Activated B cell treated with CpG ODN at 0.5 μM for 24 hours (primary cell): ENCODE data around the gene LUC7L2. TPM values are rescaled to one million over a fixed set of nuclear protein-coding genes. Genes with fewer than 3 reads are reported as not detected.

Experiments used
- ATAC-seq: fragments of 200-7000 bp; cut with Tn5 transposase; one replicate; pipeline ENCODE4 v1.10.0; 2021; ENCODE audit warnings: low read depth, mild to moderate bottlenecking, moderate library complexity
- CTCF ChIA-PET: fragments of 350-600 bp; sonication (Branson Sonifier 250); formaldehyde crosslinking; loops from one replicate; lab custom pipeline; 2021; ENCODE audit warnings: antibody characterized with exemption; lab: Charles Lee
- POLR2A ChIA-PET: fragments of 350-600 bp; sonication (Branson Sonifier 250); formaldehyde crosslinking; loops from one replicate; lab custom pipeline; 2021; ENCODE audit warnings: antibody characterized with exemption; lab: Charles Lee
- DNase-seq: peaks from one replicate; pipeline ENCODE4 v3.0.0; 2022
- H3K27ac Mint-ChIP-seq: one replicate; pipeline ENCODE4 v1.8.0; 2020; ENCODE audit warnings: mixed read lengths
- H3K27me3 Mint-ChIP-seq: one replicate; pipeline ENCODE4 v1.8.0; 2021; ENCODE audit warnings: mixed read lengths
- H3K36me3 Mint-ChIP-seq: one replicate; pipeline ENCODE4 v1.8.0; 2021; ENCODE audit warnings: low read depth, mixed read lengths
- H3K4me1 Mint-ChIP-seq: one replicate; pipeline ENCODE4 v1.8.0; 2021; ENCODE audit warnings: mixed read lengths
- H3K4me3 Mint-ChIP-seq: one replicate; pipeline ENCODE4 v1.8.0; 2020; ENCODE audit warnings: mild to moderate bottlenecking, mixed read lengths
- H3K9me3 Mint-ChIP-seq: one replicate; pipeline ENCODE4 v1.8.0; 2020; ENCODE audit warnings: mixed read lengths
- intact Hi-C: fragments of 100-400 bp; cut with micrococcal nuclease; formaldehyde crosslinking; loops from one replicate; pipeline ENCODE4 v1.15.1; 2024
- total RNA-seq: library from RNA; stranded (reverse); gene quantifications from 2 replicates; pipeline ENCODE4 v1.2.3, GENCODE V29; 2022
- TF ChIP-seq, protein P1 (sequence below): fragments of 200-600 bp; IDR thresholded peaks from one replicate; pipeline ENCODE4 v1.8.0; 2022; ENCODE audit warnings: antibody characterized with exemption, mild to moderate bottlenecking

The LUC7L2 gene
- total RNA-seq, 1 donor from 2014 or later, result 118 TPM

DNA sequence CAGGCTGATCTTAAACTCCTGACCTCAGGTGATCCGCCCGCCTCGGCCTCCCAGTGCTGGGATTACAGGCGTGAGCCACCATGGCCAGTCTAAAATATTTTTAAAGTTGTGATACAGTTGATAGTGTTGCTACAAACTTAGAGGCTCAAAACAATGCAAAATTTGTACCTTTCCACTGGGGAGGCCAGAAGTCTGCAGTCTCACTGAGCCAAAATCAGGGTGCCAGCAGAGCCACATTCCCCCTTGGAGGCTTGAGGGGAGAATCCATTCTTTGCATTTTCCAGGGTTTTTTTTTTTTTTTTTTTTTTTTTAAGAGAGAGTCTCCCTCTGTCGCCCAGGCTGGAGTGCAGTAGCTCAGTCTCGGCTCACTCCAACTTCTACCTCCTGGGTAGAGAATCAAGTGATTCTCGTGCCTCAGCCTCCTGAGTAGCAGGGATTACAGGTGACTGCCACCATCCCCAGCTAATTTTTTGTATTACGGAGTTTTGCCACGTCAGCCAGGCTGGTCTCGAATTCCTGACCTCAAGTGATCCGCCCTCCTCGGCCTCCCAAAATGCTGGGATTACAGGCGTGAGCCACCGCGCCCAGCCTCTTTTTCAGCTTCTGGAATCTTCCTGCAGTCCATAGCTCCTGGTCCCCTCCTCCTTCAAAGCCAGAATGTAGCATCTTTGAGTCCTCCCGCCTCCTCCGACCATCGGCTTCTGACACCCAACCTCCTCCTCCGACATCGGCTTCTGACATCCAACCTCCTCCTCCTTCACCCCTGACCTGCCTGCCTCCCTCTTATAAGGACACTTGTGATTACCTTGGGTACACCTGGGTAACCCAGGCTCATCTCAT, 86.6 kb downstream of the LUC7L2 start:
- TF ChIP-seq, protein P1, sequence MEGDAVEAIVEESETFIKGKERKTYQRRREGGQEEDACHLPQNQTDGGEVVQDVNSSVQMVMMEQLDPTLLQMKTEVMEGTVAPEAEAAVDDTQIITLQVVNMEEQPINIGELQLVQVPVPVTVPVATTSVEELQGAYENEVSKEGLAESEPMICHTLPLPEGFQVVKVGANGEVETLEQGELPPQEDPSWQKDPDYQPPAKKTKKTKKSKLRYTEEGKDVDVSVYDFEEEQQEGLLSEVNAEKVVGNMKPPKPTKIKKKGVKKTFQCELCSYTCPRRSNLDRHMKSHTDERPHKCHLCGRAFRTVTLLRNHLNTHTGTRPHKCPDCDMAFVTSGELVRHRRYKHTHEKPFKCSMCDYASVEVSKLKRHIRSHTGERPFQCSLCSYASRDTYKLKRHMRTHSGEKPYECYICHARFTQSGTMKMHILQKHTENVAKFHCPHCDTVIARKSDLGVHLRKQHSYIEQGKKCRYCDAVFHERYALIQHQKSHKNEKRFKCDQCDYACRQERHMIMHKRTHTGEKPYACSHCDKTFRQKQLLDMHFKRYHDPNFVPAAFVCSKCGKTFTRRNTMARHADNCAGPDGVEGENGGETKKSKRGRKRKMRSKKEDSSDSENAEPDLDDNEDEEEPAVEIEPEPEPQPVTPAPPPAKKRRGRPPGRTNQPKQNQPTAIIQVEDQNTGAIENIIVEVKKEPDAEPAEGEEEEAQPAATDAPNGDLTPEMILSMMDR, result no peak
- H3K27ac Mint-ChIP-seq, result no peak overlapping the region
- CTCF ChIA-PET, result interaction anchor here (1.1 to 1.7 kb wide), 2 partner anchors 12 kb away, joined by 3 to 4 read pairs; no protein-coding TSS in a partner anchor

DNA sequence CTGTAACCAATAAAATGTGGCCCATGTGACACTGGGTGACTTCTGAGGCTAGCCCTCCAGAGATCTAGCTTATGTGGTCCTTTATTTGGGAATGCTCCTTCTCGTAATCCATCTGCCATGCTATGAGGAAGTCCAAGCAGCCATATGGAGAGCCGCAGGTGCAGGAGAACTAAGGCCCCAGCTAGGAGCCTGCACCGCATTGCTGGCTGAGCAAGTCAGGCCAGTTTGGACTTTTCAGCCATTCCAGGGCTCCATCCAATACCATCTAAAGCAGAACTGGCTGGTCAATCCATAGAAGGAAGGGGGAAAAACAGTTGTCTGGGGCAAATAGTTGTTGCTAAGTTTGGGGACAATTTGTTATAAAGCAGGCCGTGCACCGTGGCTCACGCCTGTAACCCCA, 91.2 kb downstream of the LUC7L2 start:
- TF ChIP-seq, protein P1, result no peak
- CTCF ChIA-PET, result no interaction called here
- ATAC-seq (no peak), DNase-seq (no peak)
- Mint-ChIP-seq H3K27me3 (no peaks in the 10 kb centered on the region), H3K36me3 (no peaks in the 10 kb centered on the region), H3K4me1 (no peaks in the 10 kb centered on the region), H3K9me3 (no peaks in the 10 kb centered on the region), H3K4me3 (no peak overlapping the region), H3K27ac (no peak overlapping the region)
- intact Hi-C loops, result no loop called here
- POLR2A ChIA-PET, result no interaction called here

More for the DNA sequence above, 86.6 kb downstream of the LUC7L2 start:
- Mint-ChIP-seq H3K4me3 (no peak overlapping the region), H3K27me3 (no peaks in the 10 kb centered on the region), H3K9me3 (no peaks in the 10 kb centered on the region), H3K4me1 (no peaks in the 10 kb centered on the region), H3K36me3 (no peaks in the 10 kb centered on the region)
- DNase-seq (no peak), ATAC-seq (no peak)
- POLR2A ChIA-PET, result no interaction called here
- intact Hi-C loops, result no loop called here

DNA sequence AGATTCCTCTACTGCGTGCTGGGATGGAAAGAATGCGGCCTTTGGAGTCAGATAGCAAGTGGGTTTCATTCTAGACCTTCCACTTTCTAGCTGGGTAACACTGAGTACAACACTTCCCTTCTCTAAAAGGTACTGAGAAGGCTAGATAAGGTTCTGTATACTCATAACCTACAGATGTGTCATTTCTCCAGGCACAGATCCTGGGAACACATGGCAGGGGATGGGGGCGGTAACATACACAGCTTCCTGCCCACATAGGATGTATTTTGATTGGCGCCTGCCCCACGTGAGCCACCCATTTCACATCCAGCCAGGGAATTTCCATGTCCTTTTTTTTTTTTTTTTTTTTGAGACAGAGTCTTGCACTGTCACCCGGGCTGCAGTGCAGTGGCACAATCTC, 91.9 kb downstream of the LUC7L2 start:
- Mint-ChIP-seq H3K4me3 (no peak overlapping the region), H3K27me3 (no peaks in the 10 kb centered on the region), H3K4me1 (no peaks in the 10 kb centered on the region), H3K36me3 (no peaks in the 10 kb centered on the region), H3K9me3 (no peaks in the 10 kb centered on the region), H3K27ac (no peak overlapping the region)
- CTCF ChIA-PET, result no interaction called here
- TF ChIP-seq, protein P1, result no peak
- POLR2A ChIA-PET, result no interaction called here
- DNase-seq (no peak), ATAC-seq (no peak)
- intact Hi-C loops, result no loop called here

DNA sequence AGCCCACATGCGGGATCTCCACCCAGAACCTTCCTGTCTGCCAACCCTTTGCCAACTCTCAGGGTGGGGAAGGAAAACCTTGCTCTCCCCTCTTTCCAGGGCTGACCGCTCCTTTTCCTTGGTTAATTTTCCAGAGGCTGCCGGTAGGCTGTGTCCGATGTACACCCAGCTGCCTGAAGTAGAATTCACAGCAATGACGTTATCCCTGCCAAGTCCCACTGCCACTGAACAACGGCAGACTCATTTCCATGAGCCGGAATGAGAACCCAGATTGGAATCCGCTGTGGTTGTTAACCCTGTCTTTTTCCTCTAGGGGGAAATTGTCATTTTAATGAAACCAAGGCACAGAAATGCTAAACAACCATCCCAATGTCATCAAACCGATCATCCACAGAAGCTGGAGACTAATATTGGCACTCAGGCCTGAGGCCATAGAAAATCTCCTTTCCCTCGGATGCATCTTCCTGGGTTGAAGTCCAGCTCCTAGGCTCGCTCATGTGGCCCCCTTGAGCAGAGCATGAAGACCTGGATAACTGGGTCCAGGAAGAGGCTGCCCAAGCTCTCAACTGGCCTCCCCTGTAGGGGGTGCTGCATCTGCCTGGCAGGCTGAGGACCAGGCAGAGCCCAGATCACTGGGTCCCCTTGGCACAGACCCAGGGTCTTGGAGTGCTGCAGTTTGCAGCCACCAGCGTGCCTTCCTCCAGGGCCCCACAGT, 93.4 kb downstream of the LUC7L2 start:
- H3K27me3 Mint-ChIP-seq, result no peaks in the 10 kb centered on the region
- H3K27ac Mint-ChIP-seq, result no peak overlapping the region
- CTCF ChIA-PET, result no interaction called here
- intact Hi-C loops, result no loop called here
- TF ChIP-seq, protein P1, result no peak
- H3K4me1 Mint-ChIP-seq, result no peaks in the 10 kb centered on the region
- no peak overlapping the region for H3K4me3 Mint-ChIP-seq
- no peak for DNase-seq
- no peaks in the 10 kb centered on the region for H3K36me3 Mint-ChIP-seq
- no peaks in the 10 kb centered on the region for H3K9me3 Mint-ChIP-seq
- no peak for ATAC-seq
- POLR2A ChIA-PET, result no interaction called here

DNA sequence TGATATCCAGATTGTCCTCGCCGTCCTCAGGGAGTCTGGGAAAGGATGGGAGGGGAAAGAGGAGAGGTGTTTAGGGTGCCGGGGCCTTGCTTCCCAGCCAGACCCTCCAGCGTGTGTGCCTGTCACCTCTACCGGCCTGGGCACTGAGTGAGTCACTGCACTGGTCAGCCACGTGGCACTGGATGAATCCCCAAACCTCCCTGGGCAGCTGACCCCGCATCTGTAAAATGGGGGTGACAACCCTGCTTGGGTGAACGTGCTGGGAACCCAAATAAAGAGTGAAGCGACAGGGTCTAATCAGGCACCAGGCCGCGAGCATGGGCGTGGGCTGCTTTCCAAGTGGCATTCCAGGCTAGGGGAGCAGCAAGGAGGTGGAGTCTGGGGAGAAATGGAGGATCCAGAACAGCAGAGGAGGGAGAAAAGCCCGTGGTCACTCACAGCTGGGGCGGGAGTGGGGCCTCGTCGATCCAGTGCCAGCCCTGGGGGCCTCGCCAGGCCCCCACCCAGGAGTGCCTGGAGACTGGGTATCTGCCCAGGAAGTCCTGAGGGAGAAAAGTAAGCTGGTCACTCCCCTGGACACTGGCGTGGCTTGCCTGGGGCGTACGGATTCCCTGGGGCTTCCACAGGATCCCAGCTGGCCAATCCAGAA, 94.1 kb downstream of the LUC7L2 start:
- H3K4me1 Mint-ChIP-seq, result no peaks in the 10 kb centered on the region

More for the DNA sequence above, 94.1 kb downstream of the LUC7L2 start:
- H3K4me3 Mint-ChIP-seq, result no peak overlapping the region
- no peaks in the 10 kb centered on the region for H3K27me3 Mint-ChIP-seq
- ChIA-PET CTCF (no interaction called here), POLR2A (no interaction called here)
- no peak overlapping the region for H3K27ac Mint-ChIP-seq
- intact Hi-C loops, result no loop called here
- ATAC-seq, result no peak
- TF ChIP-seq, protein P1, result no peak
- DNase-seq, result no peak
- H3K36me3 Mint-ChIP-seq, result no peaks in the 10 kb centered on the region
- no peaks in the 10 kb centered on the region for H3K9me3 Mint-ChIP-seq
